Measurements from ENCODE around the gene BAMBI.

BAMBI gene

GRCh38 chr10:28676326-28676967 lies 874 bp upstream of the BAMBI start:
- no peak for DNase-seq

GRCh38 chr10:28677888-28678686 lies 766 bp downstream of the BAMBI start:
- peak; percentile 40 for DNase-seq

- no peak for DNase-seq
These were observed 1.6 kb downstream of the BAMBI start for GRCh38 chr10:28678687-28679457.

GRCh38 chr10:28679581-28680357 lies 2.4 kb downstream of the BAMBI start:
- DNase-seq = no peak

GRCh38 chr10:28680358-28680752 lies 3.0 kb downstream of the BAMBI start:
- DNase-seq = no peak

- DNase-seq = no peak
These were observed 4.0 kb downstream of the BAMBI start for GRCh38 chr10:28681291-28681763.

GRCh38 chr10:28681928-28682750 lies 4.8 kb downstream of the BAMBI start:
- no peak for DNase-seq

GRCh38 chr10:28684157-28684985 lies 7.0 kb downstream of the BAMBI start:
- no peak for DNase-seq

GRCh38 chr10:28684986-28685580 lies 7.8 kb downstream of the BAMBI start:
- no peak for DNase-seq

- no peak for DNase-seq
These were observed 8.4 kb downstream of the BAMBI start for GRCh38 chr10:28685717-28686116.

GRCh38 chr10:28686835-28687682 lies 9.7 kb downstream of the BAMBI start:
- DNase-seq = no peak

GRCh38 chr10:28687683-28688001 lies 10.3 kb downstream of the BAMBI start:
- no peak for DNase-seq

- DNase-seq = no peak
These were observed 13.2 kb downstream of the BAMBI start for GRCh38 chr10:28690545-28690944.

GRCh38 chr10:28691187-28691694 lies 13.9 kb downstream of the BAMBI start:
- no peak for DNase-seq

- no peak for DNase-seq
These were observed 14.7 kb downstream of the BAMBI start for GRCh38 chr10:28692050-28692449.

GRCh38 chr10:28694530-28694929 lies 17.2 kb downstream of the BAMBI start:
- no peak for DNase-seq

GRCh38 chr10:28698075-28698474 lies 20.8 kb downstream of the BAMBI start:
- no peak for DNase-seq

- no peak for DNase-seq
These were observed 27.3 kb downstream of the BAMBI start for GRCh38 chr10:28704464-28705161.

GRCh38 chr10:28705472-28705871 lies 28.2 kb downstream of the BAMBI start:
- DNase-seq = no peak
